WTC11 (cell line): Measurements from ENCODE around the gene TMEM178B. TPM values are rescaled to one million over a fixed set of nuclear protein-coding genes. Genes with fewer than 3 reads are reported as not detected.

Source experiments
- AFF4 ChIP-seq: sonication (generic); formaldehyde crosslinking; IDR thresholded peaks from 2 replicates; pipeline ENCODE4 v1.8.1; 2023; ENCODE audit warnings: mild to moderate bottlenecking, missing genetic modification reagents, borderline replicate concordance
- AR ChIP-seq: fragments of 250-450 bp; sonication (Bioruptor Pico); IDR thresholded peaks from 2 replicates; pipeline ENCODE4 v1.9.0; 2021; ENCODE audit warnings: mild to moderate bottlenecking
- ARID4B ChIP-seq: sonication (generic); formaldehyde crosslinking; IDR thresholded peaks from 2 replicates; pipeline ENCODE4 v1.8.0; 2023; ENCODE audit warnings: missing genetic modification reagents, mild to moderate bottlenecking, borderline replicate concordance
- ATF1 ChIP-seq: sonication (generic); formaldehyde crosslinking; IDR thresholded peaks from 2 replicates; pipeline ENCODE4 v1.8.1; 2023; ENCODE audit warnings: mild to moderate bottlenecking, moderate library complexity, missing genetic modification reagents
- CBFB ChIP-seq: sonication (generic); formaldehyde crosslinking; IDR thresholded peaks from 2 replicates; pipeline ENCODE4 v1.8.1; 2022; ENCODE audit warnings: mild to moderate bottlenecking, low read depth, missing genetic modification reagents
- CDX4 ChIP-seq: fragments of 250-450 bp; sonication (Bioruptor Pico); IDR thresholded peaks from 2 replicates; pipeline ENCODE4 v1.9.0; 2021; ENCODE audit warnings: moderate library complexity, mild to moderate bottlenecking, inconsistent platforms, borderline replicate concordance
- E2F1 ChIP-seq: sonication (generic); formaldehyde crosslinking; IDR thresholded peaks from 2 replicates; pipeline ENCODE4 v1.8.0; 2022; ENCODE audit warnings: mild to moderate bottlenecking, missing genetic modification reagents
- EMX1 ChIP-seq: fragments of 250-450 bp; sonication (Bioruptor Pico); IDR thresholded peaks from 2 replicates; pipeline ENCODE4 v1.8.0; 2021; ENCODE audit warnings: mild to moderate bottlenecking
- ESRRA ChIP-seq: sonication (generic); formaldehyde crosslinking; IDR thresholded peaks from 2 replicates; pipeline ENCODE4 v1.8.1; 2022; ENCODE audit warnings: mild to moderate bottlenecking, missing genetic modification reagents, borderline replicate concordance
- JUN ChIP-seq: sonication (generic); formaldehyde crosslinking; IDR thresholded peaks from 2 replicates; pipeline ENCODE4 v1.8.0; 2023; ENCODE audit warnings: mild to moderate bottlenecking, missing genetic modification reagents
- MAX ChIP-seq: sonication (generic); formaldehyde crosslinking; IDR thresholded peaks from 2 replicates; pipeline ENCODE4 v1.8.0; 2022; ENCODE audit warnings: mild to moderate bottlenecking, missing genetic modification reagents
- MXD4 ChIP-seq: fragments of 250-450 bp; sonication (Bioruptor Pico); IDR thresholded peaks from 2 replicates; pipeline ENCODE4 v1.8.0; 2021; ENCODE audit warnings: mild to moderate bottlenecking, moderate library complexity, borderline replicate concordance
- MYBL2 ChIP-seq: sonication (generic); formaldehyde crosslinking; IDR thresholded peaks from 2 replicates; pipeline ENCODE4 v1.8.1; 2023; ENCODE audit warnings: mild to moderate bottlenecking, moderate library complexity, missing genetic modification reagents
- NFE2L1 ChIP-seq: sonication (generic); formaldehyde crosslinking; IDR thresholded peaks from 2 replicates; pipeline ENCODE4 v1.8.1; 2023; ENCODE audit warnings: missing genetic modification reagents
- NR3C1 ChIP-seq: sonication (generic); formaldehyde crosslinking; conservative IDR thresholded peaks from 2 replicates; pipeline ENCODE4 v1.8.1; 2023; ENCODE audit warnings: low read depth, mild to moderate bottlenecking, missing genetic modification reagents
- SMAD3 ChIP-seq: sonication (generic); formaldehyde crosslinking; IDR thresholded peaks from 2 replicates; pipeline ENCODE4 v1.8.0; 2022; ENCODE audit warnings: missing genetic modification reagents, mild to moderate bottlenecking, borderline replicate concordance
- SOX15 ChIP-seq: fragments of 250-450 bp; sonication (Bioruptor Pico); IDR thresholded peaks from 2 replicates; pipeline ENCODE4 v1.9.0; 2021; ENCODE audit warnings: mild to moderate bottlenecking
- ZNF121 ChIP-seq: sonication (generic); formaldehyde crosslinking; IDR thresholded peaks from 2 replicates; pipeline ENCODE4 v1.8.0; 2023; ENCODE audit warnings: missing genetic modification reagents
- ZNF219 ChIP-seq: sonication (generic); formaldehyde crosslinking; IDR thresholded peaks from 2 replicates; pipeline ENCODE4 v1.8.0; 2023; ENCODE audit warnings: missing genetic modification reagents, mild to moderate bottlenecking, borderline replicate concordance
- ZNF281 ChIP-seq: sonication (generic); formaldehyde crosslinking; IDR thresholded peaks from 2 replicates; pipeline ENCODE4 v1.8.0; 2023; ENCODE audit warnings: mild to moderate bottlenecking, missing genetic modification reagents
- ZNF317 ChIP-seq: sonication (generic); formaldehyde crosslinking; IDR thresholded peaks from 2 replicates; pipeline ENCODE4 v1.8.1; 2023; ENCODE audit warnings: low read depth, mild to moderate bottlenecking, moderate library complexity, missing genetic modification reagents, borderline replicate concordance
- total RNA-seq: library from RNA; stranded (reverse); gene quantifications from 3 replicates; pipeline ENCODE4 v1.2.3, GENCODE V29; 2021

Gene TMEM178B
- total RNA-seq, 1 experiment from 2014 or later, result 20.4 TPM

GRCh38 chr7:141333459-141333858 is 259.6 kb downstream of the TMEM178B start (continued):
- TF ChIP-seq SOX15 (CRISPR knock-in tag) (no peak), SMAD3 (CRISPR knock-in tag) (peak; percentile 91; the same call in 1 of the 2 replicates), NR3C1 (CRISPR knock-in tag) (no peak), ARID4B (CRISPR knock-in tag) (0 out of 2 replicates have a peak, but pooled peaks have one; percentile 56), CDX4 (CRISPR knock-in tag) (no peak), AFF4 (CRISPR knock-in tag) (peak; percentile 79; the same call in 1 of the 2 replicates), JUN (peak; percentile 71; the same call in 1 of the 2 replicates), ZNF281 (CRISPR knock-in tag) (no peak; the same call in 1 of the 2 replicates), ESRRA (CRISPR knock-in tag) (no peak), EMX1 (CRISPR knock-in tag) (no peak), AR (CRISPR knock-in tag) (no peak), ATF1 (CRISPR knock-in tag) (0 out of 2 replicates have a peak, but pooled peaks have one; percentile 29), E2F1 (no peak), ZNF317 (no peak), MXD4 (CRISPR knock-in tag) (no peak), ZNF219 (CRISPR knock-in tag) (peak; percentile 85; the same call in 1 of the 2 replicates), NFE2L1 (CRISPR knock-in tag) (no peak), CBFB (CRISPR knock-in tag) (no peak), MYBL2 (no peak), MAX (CRISPR knock-in tag) (no peak; the same call in 1 of the 2 replicates), ZNF121 (no peak)
- TF ChIP-seq, all 79 proteins: peak for 18
